Testis (tissue), 2 donors: ENCODE data around the gene CABCOCO1.

ENCODE experiments used
- POLR2A ChIP-seq: fragments of 450-650 bp; IDR thresholded peaks from one replicate; pipeline ENCODE4 v1.6.1; 2017; ENCODE audit warnings: antibody characterized with exemption, mild to moderate bottlenecking, moderate library complexity
- TF ChIP-seq, protein P1 (sequence below), 3 experiments: fragments of 450-650 bp in 2 of 3; fragments of 200-600 bp in 1 of 3; sonication (generic) in 1 of 3; IDR thresholded peaks; one replicate each; pipeline ENCODE4 v1.5.1; 2016 to 2019; ENCODE audit warnings: antibody characterized with exemption in 3 of 3, mild to moderate bottlenecking in 2 of 3, moderate library complexity in 1 of 3

DNA sequence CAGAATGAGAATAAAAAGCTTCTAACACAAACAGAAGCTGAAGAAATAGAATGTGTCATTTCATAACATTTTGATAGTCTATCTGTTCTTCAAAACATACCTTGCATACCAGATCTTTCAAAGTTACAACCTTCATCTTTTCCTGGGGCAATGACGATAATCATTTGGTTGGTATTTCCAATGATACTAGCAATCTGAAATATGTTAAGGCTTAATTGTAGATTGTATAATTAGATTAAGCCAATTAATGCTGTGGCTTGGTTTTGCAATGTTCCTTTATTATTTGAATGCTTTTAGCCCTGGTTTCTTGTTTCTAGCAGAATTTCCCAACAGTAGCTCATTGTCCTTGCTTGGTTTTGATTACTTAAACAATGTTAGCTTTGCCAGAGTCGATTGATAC, 84.6 kb downstream of the CABCOCO1 start:
- TF ChIP-seq, protein P1, sequence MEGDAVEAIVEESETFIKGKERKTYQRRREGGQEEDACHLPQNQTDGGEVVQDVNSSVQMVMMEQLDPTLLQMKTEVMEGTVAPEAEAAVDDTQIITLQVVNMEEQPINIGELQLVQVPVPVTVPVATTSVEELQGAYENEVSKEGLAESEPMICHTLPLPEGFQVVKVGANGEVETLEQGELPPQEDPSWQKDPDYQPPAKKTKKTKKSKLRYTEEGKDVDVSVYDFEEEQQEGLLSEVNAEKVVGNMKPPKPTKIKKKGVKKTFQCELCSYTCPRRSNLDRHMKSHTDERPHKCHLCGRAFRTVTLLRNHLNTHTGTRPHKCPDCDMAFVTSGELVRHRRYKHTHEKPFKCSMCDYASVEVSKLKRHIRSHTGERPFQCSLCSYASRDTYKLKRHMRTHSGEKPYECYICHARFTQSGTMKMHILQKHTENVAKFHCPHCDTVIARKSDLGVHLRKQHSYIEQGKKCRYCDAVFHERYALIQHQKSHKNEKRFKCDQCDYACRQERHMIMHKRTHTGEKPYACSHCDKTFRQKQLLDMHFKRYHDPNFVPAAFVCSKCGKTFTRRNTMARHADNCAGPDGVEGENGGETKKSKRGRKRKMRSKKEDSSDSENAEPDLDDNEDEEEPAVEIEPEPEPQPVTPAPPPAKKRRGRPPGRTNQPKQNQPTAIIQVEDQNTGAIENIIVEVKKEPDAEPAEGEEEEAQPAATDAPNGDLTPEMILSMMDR (IDR thresholded peaks at IDR 0.05): no peak
- no peak for TF ChIP-seq POLR2A
